CD14-positive monocyte (primary cell): ENCODE measurements around the gene SPAG9. TPM values are rescaled to one million over a fixed set of nuclear protein-coding genes. Genes with fewer than 3 reads are reported as not detected.
A peak's percentile ranks its signal among the peaks of the same experiment; 100 is the strongest.

Source experiments
- DNase-seq, 3 donors: peaks; one replicate each; pipeline ENCODE4 v3.0.0-alpha.2; 2011 to 2022
- H2AFZ ChIP-seq: 2 replicates; pipeline ENCODE4 v1.6.0; 2012; ENCODE audit warnings: mild to moderate bottlenecking, low read depth, low read length, inconsistent platforms; ENCODE audit not compliant: insufficient read depth, poor library complexity, severe bottlenecking
- H3K27ac ChIP-seq, 2 donors: 1 replicate in 1 of 2; 2 replicates in 1 of 2; pipeline ENCODE4 v1.5.1; 2012 to 2013; ENCODE audit warnings: low read length in 2 of 2, control low read depth in 1 of 2, inconsistent platforms in 1 of 2, low read depth in 1 of 2, mild to moderate bottlenecking in 1 of 2
- H3K27me3 ChIP-seq, 2 donors: one replicate each; pipeline versions ENCODE4 v1.6.0 to v1.6.1; 2011 to 2013; ENCODE audit warnings: low read length in 2 of 2; ENCODE audit not compliant: control insufficient read depth in 2 of 2, insufficient read depth in 2 of 2
- H3K36me3 ChIP-seq, 2 donors: replicated peaks in 1 of 2; 1 replicate in 1 of 2; 2 replicates in 1 of 2; pipeline versions ENCODE4 v1.5.1 to v1.6.1; 2012 to 2013; ENCODE audit warnings: low read length in 2 of 2, control low read depth in 1 of 2, inconsistent platforms in 1 of 2, mild to moderate bottlenecking in 1 of 2; ENCODE audit not compliant: insufficient read depth in 2 of 2, control insufficient read depth in 1 of 2
- H3K4me1 ChIP-seq, 2 donors: 1 replicate in 1 of 2; 2 replicates in 1 of 2; pipeline versions ENCODE4 v1.5.1 to v1.6.1; 2012 to 2013; ENCODE audit warnings: low read length in 2 of 2, control low read depth in 1 of 2, inconsistent platforms in 1 of 2, mild to moderate bottlenecking in 1 of 2, moderate library complexity in 1 of 2; ENCODE audit not compliant: insufficient read depth in 2 of 2, control insufficient read depth in 1 of 2
- H3K4me2 ChIP-seq: replicated peaks from 2 replicates; pipeline ENCODE3; 2012; ENCODE audit warnings: low read length, moderate library complexity, mild to moderate bottlenecking; ENCODE audit not compliant: poor library complexity, severe bottlenecking; ENCODE audit errors: extremely low read depth
- H3K4me3 ChIP-seq, 3 experiments: fragments of 200-600 bp in 1 of 3; sonication (generic) in 1 of 3; replicated peaks in 1 of 3; 1 replicate in 2 of 3; 2 replicates in 1 of 3; pipeline ENCODE4 v1.5.1; 2011 to 2013; ENCODE audit warnings: low read length in 3 of 3, mild to moderate bottlenecking in 3 of 3, control low read depth in 2 of 3, low read depth in 2 of 3, inconsistent platforms in 1 of 3, moderate library complexity in 1 of 3
- H3K79me2 ChIP-seq: 2 replicates; pipeline ENCODE4 v1.6.0; 2012; ENCODE audit warnings: mild to moderate bottlenecking, control low read depth, inconsistent platforms, low read length, moderate library complexity; ENCODE audit not compliant: insufficient read depth
- H3K9ac ChIP-seq: 2 replicates; pipeline ENCODE4 v1.6.0; 2017; ENCODE audit warnings: low read length, mild to moderate bottlenecking; ENCODE audit not compliant: insufficient read depth, poor library complexity, severe bottlenecking
- H3K9me3 ChIP-seq, 2 donors: replicated peaks in 1 of 2; 1 replicate in 1 of 2; 2 replicates in 1 of 2; pipeline versions ENCODE4 v1.5.1 to v1.6.1; 2012 to 2013; ENCODE audit warnings: low read length in 2 of 2, control low read depth in 1 of 2; ENCODE audit not compliant: control insufficient read depth in 1 of 2, insufficient read depth in 1 of 2
- H4K20me1 ChIP-seq: 2 replicates; pipeline ENCODE4 v1.6.0; 2012; ENCODE audit warnings: mild to moderate bottlenecking, low read length, control low read depth, moderate library complexity; ENCODE audit not compliant: insufficient read depth
- H3K27ac Mint-ChIP-seq, 7 donors: one replicate each; pipeline ENCODE4 v1.8.0; 2020; ENCODE audit warnings: mild to moderate bottlenecking in 7 of 7, mixed read lengths in 7 of 7, moderate library complexity in 6 of 7, inconsistent platforms in 2 of 7
- H3K27me3 Mint-ChIP-seq, 3 donors: one replicate each; pipeline ENCODE4 v1.8.0; 2021 to 2022; ENCODE audit warnings: low read depth in 3 of 3, mild to moderate bottlenecking in 3 of 3, mixed read lengths in 3 of 3, moderate library complexity in 3 of 3, inconsistent platforms in 1 of 3
- H3K36me3 Mint-ChIP-seq, 2 donors: one replicate each; pipeline ENCODE4 v1.8.0; 2020; ENCODE audit warnings: mixed read lengths in 2 of 2, inconsistent platforms in 1 of 2, mild to moderate bottlenecking in 1 of 2
- H3K4me1 Mint-ChIP-seq: one replicate; pipeline ENCODE4 v1.8.0; 2020; ENCODE audit warnings: mild to moderate bottlenecking, mixed read lengths
- H3K4me3 Mint-ChIP-seq, 2 donors: one replicate each; pipeline ENCODE4 v1.8.0; 2020; ENCODE audit warnings: mild to moderate bottlenecking in 2 of 2, mixed read lengths in 2 of 2, moderate library complexity in 1 of 2
- H3K9me3 Mint-ChIP-seq, 7 donors: one replicate each; pipeline ENCODE4 v1.8.0; 2020 to 2022; ENCODE audit warnings: mixed read lengths in 7 of 7, mild to moderate bottlenecking in 6 of 7, moderate library complexity in 6 of 7, inconsistent platforms in 2 of 7
- WGBS: methylation state at CpG from one replicate; pipeline ENCODE4 v1.1.5; 2013; ENCODE audit warnings: missing lambda C conversion rate; ENCODE audit not compliant: insufficient coverage; 5-methylcytosine and 5-hydroxymethylcytosine counted together
- intact Hi-C, 2 donors: fragments of 100-400 bp; cut with micrococcal nuclease; formaldehyde crosslinking; loops; one replicate each; pipeline versions ENCODE4 v1.15.0 to v1.15.1; 2023
- polyA plus RNA-seq, 3 donors: library from polyadenylated mRNA; depleted of rRNA in 1 of 3; unstranded in 2 of 3; stranded (reverse) in 1 of 3; fragments of 300-500 nt in 2 of 3; fragments of >200 nt in 1 of 3; fragmentation: Illumina TruSeq in 2 of 3; gene quantifications; 1 replicate in 2 of 3; 2 replicates in 1 of 3; pipeline ENCODE4 v1.2.3, GENCODE V29; 2012 to 2021
- TF ChIP-seq, protein P1 (sequence below): fragments of 200-600 bp; IDR thresholded peaks from one replicate; pipeline ENCODE4 v1.8.0; 2022; ENCODE audit warnings: antibody characterized with exemption, mild to moderate bottlenecking

SPAG9 gene
- polyA plus RNA-seq, 3 donors: 4.9 to 33.1 (median 8.5) TPM

DNA sequence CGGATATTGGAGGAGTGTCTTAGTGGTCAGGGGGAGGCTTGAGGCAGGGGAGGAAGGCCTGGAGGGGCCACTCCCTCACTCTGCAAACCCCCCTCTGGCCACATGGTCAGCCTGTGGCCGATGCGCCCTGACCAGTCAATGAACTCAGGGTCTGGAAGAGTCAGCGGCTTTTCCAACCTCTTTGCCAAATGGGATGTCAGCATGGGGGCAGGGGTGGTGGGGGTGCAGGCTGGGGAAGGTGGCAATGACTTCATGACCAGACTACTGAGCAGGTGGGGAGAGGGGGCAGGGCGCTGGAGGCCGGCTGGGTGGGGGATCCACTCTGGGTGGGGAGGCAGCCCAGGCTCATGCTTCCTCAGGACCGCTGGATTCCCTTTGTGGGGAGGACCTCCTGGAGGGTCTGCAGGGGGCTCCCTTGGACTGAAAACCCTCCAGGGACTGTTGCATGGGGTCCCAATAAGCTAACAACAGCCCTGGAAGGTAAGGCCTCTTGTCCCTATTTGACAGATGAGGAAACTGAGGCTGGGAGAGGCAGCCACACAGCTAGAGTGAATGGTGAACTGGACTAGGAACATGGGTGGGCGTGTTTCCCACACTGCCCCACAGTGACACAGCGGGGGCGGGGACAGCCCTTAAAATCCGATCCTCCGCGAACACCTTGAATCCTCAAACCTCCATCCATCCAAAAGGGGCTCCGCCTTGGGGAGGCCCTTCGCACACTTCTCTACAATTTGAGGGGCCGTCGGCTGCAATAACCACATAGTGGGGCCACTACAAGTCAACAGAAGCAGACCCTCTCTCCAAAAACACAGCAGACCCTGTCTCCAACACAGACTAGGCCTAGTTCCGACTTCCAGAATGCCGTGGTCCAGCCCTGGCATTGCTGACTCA lies 173.5 kb downstream of the SPAG9 start:
- H3K4me1 Mint-ChIP-seq: peaks cover 53% of the 10 kb centered on the region
- Histone ChIP-seq H4K20me1 (no peaks in the 10 kb centered on the region), H3K4me3 (no peak overlapping the region), H3K9me3 (no peaks in the 10 kb centered on the region), H3K27me3 (no peaks in the 10 kb centered on the region), H3K4me1 (peaks cover 58 to 68% of the 10 kb centered on the region in 2 donors), H3K36me3 (no peaks in the 10 kb centered on the region), H3K4me2 (no peak overlapping the region), H2AFZ (peak overlapping the region; percentile 44), H3K9ac (no peak overlapping the region), H3K27ac (no peak overlapping the region), H3K79me2 (no peaks in the 10 kb centered on the region)
- H3K36me3 Mint-ChIP-seq: no peaks in the 10 kb centered on the region
- peak overlapping the region in 2 of 7 donors; percentile 36 to 68 for H3K27ac Mint-ChIP-seq
- no peak overlapping the region for H3K4me3 Mint-ChIP-seq
- DNase-seq: no peak
- TF ChIP-seq, protein P1, sequence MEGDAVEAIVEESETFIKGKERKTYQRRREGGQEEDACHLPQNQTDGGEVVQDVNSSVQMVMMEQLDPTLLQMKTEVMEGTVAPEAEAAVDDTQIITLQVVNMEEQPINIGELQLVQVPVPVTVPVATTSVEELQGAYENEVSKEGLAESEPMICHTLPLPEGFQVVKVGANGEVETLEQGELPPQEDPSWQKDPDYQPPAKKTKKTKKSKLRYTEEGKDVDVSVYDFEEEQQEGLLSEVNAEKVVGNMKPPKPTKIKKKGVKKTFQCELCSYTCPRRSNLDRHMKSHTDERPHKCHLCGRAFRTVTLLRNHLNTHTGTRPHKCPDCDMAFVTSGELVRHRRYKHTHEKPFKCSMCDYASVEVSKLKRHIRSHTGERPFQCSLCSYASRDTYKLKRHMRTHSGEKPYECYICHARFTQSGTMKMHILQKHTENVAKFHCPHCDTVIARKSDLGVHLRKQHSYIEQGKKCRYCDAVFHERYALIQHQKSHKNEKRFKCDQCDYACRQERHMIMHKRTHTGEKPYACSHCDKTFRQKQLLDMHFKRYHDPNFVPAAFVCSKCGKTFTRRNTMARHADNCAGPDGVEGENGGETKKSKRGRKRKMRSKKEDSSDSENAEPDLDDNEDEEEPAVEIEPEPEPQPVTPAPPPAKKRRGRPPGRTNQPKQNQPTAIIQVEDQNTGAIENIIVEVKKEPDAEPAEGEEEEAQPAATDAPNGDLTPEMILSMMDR: no peak
- intact Hi-C loops: no loop called here
- 96% methylated on average over 10 of the region's 19 CpGs for WGBS
- no peaks in the 10 kb centered on the region for H3K9me3 Mint-ChIP-seq
- H3K27me3 Mint-ChIP-seq: peaks cover under 1 to 7% (median 2%) of the 10 kb centered on the region in 3 donors

DNA sequence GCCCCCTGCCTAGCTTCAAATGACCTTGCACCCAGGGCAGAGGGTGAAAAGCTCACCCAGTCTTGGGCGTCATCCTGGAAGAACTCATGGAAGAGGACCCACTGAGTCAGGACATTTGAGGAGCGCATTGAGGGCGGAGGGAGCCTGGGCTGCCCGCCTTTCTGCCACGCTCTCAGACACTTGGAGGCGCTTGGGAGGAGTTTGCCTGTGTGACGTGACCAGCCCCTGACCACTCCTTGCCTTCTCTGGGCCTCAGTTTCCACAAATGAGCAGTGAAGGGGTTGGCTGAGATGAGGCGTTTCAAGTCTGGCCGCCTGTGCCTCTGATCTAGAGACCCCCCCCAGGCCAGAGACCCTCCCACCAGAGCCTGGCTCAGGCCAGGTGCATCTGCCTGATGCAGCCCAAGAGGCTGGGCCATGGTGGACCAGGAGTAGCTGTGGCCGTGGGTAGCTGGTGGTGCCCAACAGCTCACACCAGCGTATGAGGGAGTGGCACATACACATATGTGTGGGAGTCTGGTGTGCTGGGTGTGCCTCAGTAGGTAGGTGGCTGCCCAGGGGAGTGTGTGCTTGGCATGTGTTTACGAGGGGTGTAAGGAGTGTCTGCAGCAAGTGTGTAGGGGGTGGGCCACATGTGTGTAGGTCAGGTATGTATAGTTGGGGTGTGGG lies 174.3 kb downstream of the SPAG9 start:
- Histone ChIP-seq H3K79me2 (no peaks in the 10 kb centered on the region), H3K4me2 (no peak overlapping the region), H2AFZ (no peak overlapping the region), H3K9me3 (no peaks in the 10 kb centered on the region), H3K27me3 (no peaks in the 10 kb centered on the region), H3K36me3 (no peaks in the 10 kb centered on the region), H4K20me1 (no peaks in the 10 kb centered on the region), H3K4me1 (peaks cover 50 to 61% of the 10 kb centered on the region in 2 donors), H3K27ac (no peak overlapping the region), H3K9ac (no peak overlapping the region), H3K4me3 (no peak overlapping the region)
- H3K9me3 Mint-ChIP-seq: no peaks in the 10 kb centered on the region
- H3K4me1 Mint-ChIP-seq: peaks cover 45% of the 10 kb centered on the region
- intact Hi-C loops: no loop called here
- DNase-seq: no peak
- H3K4me3 Mint-ChIP-seq: no peak overlapping the region
- WGBS: 97% methylated on average over 8 of the region's 12 CpGs
- no peak overlapping the region for H3K27ac Mint-ChIP-seq
- no peaks in the 10 kb centered on the region for H3K36me3 Mint-ChIP-seq
- peaks cover 2 to 7% (median 3%) of the 10 kb centered on the region in 3 donors for H3K27me3 Mint-ChIP-seq
- TF ChIP-seq, protein P1: no peak
